CD4-positive, alpha-beta T cell treated with Interleukin-15 for 1 hour (primary cell): ENCODE results near the gene LARP1B.
"Not testable (repeated sequence)": the region's sequence is repeated elsewhere in the genome, so short reads cannot be mapped to it uniquely, and the experiment has no call there.

Experiments used
- DNase-seq: peaks from one replicate; pipeline ENCODE4 v3.0.0-alpha.2; 2020

The LARP1B gene

GRCh38 chr4:128228845-128229795 lies 168.0 kb downstream of the LARP1B start:
- no peak for DNase-seq

- DNase-seq, result no peak
These were observed 171.6 kb downstream of the LARP1B start for GRCh38 chr4:128232719-128233118.

- DNase-seq, result no peak
These were observed 173.7 kb downstream of the LARP1B start for GRCh38 chr4:128234836-128235235.

GRCh38 chr4:128241019-128241418 lies 179.9 kb downstream of the LARP1B start:
- DNase-seq, result no peak

GRCh38 chr4:128241425-128241913 lies 180.4 kb downstream of the LARP1B start:
- no peak for DNase-seq

GRCh38 chr4:128241981-128242380 lies 180.9 kb downstream of the LARP1B start:
- no peak for DNase-seq

GRCh38 chr4:128242601-128243000 lies 181.5 kb downstream of the LARP1B start:
- DNase-seq, result no peak

- DNase-seq, result no peak
These were observed 183.3 kb downstream of the LARP1B start for GRCh38 chr4:128244379-128244778.

GRCh38 chr4:128245391-128245790 lies 184.3 kb downstream of the LARP1B start:
- not testable (repeated sequence) for DNase-seq

GRCh38 chr4:128247906-128248305 lies 186.8 kb downstream of the LARP1B start:
- DNase-seq, result no peak

- no peak for DNase-seq
These were observed 188.9 kb downstream of the LARP1B start for GRCh38 chr4:128249787-128250668.

GRCh38 chr4:128255906-128256305 lies 194.8 kb downstream of the LARP1B start:
- DNase-seq, result no peak

GRCh38 chr4:128256539-128256938 lies 195.4 kb downstream of the LARP1B start:
- no peak for DNase-seq

- not testable (repeated sequence) for DNase-seq
These were observed 197.1 kb downstream of the LARP1B start for GRCh38 chr4:128258166-128258565.

GRCh38 chr4:128259889-128260288 lies 198.8 kb downstream of the LARP1B start:
- not testable (repeated sequence) for DNase-seq
